CD4-positive, alpha-beta T cell (primary cell): ENCODE results near the gene ANO10. TPM values are rescaled to one million over a fixed set of nuclear protein-coding genes. Genes with fewer than 3 reads are reported as not detected.
A peak's percentile ranks its signal among the peaks of the same experiment; 100 is the strongest.

ENCODE experiments used
- ATAC-seq: fragments of 200-7000 bp; cut with Tn5 transposase; one replicate; pipeline ENCODE4 v1.10.0; 2022; ENCODE audit warnings: mild to moderate bottlenecking; ENCODE audit not compliant: poor library complexity
- CTCF ChIA-PET: fragments of 350-600 bp; sonication (Branson Sonifier 250); formaldehyde crosslinking; loops from one replicate; lab custom pipeline; 2021; ENCODE audit warnings: antibody characterized with exemption, inconsistent platforms; lab: Charles Lee
- POLR2A ChIA-PET: fragments of 350-600 bp; sonication (Branson Sonifier 250); formaldehyde crosslinking; loops from one replicate; lab custom pipeline; 2021; ENCODE audit warnings: antibody characterized with exemption, inconsistent platforms; lab: Charles Lee
- DNase-seq, 14 experiments: peaks; one replicate each; pipeline ENCODE4 v3.0.0-alpha.2; 2013 to 2020; ENCODE audit warnings: mixed read lengths in 2 of 14
- H3K27ac ChIP-seq, 2 donors: one replicate each; pipeline versions ENCODE4 v1.5.1 to v1.7.0; 2013; ENCODE audit warnings: low read length in 2 of 2, low read depth in 1 of 2, mild to moderate bottlenecking in 1 of 2
- H3K27me3 ChIP-seq, 2 experiments: 1 replicate in 1 of 2; 2 replicates in 1 of 2; pipeline versions ENCODE4 v1.6.1 to v1.7.0; 2013; ENCODE audit warnings: low read length in 2 of 2, control low read depth in 1 of 2, mild to moderate bottlenecking in 1 of 2, moderate library complexity in 1 of 2; ENCODE audit not compliant: insufficient read depth in 2 of 2, control insufficient read depth in 1 of 2
- H3K36me3 ChIP-seq: one replicate; pipeline ENCODE4 v1.6.1; 2013; ENCODE audit warnings: low read length, control low read depth; ENCODE audit not compliant: insufficient read depth
- H3K4me1 ChIP-seq: one replicate; pipeline ENCODE4 v1.6.1; 2013; ENCODE audit warnings: low read length, control low read depth; ENCODE audit not compliant: insufficient read depth
- H3K4me3 ChIP-seq: one replicate; pipeline ENCODE4 v1.5.1; 2013; ENCODE audit warnings: mild to moderate bottlenecking, low read length, moderate library complexity
- H3K9me3 ChIP-seq, 2 experiments: 1 replicate in 1 of 2; 2 replicates in 1 of 2; pipeline versions ENCODE4 v1.6.1 to v1.7.0; 2013; ENCODE audit warnings: low read length in 2 of 2, mild to moderate bottlenecking in 2 of 2, control low read depth in 1 of 2, moderate library complexity in 1 of 2; ENCODE audit not compliant: control insufficient read depth in 1 of 2, insufficient read depth in 1 of 2
- H3K27ac Mint-ChIP-seq: one replicate; pipeline ENCODE4 v1.8.0; 2020; ENCODE audit warnings: mixed read lengths
- H3K27me3 Mint-ChIP-seq: one replicate; pipeline ENCODE4 v1.8.0; 2021; ENCODE audit warnings: mixed read lengths
- H3K36me3 Mint-ChIP-seq: one replicate; pipeline ENCODE4 v1.8.0; 2021; ENCODE audit warnings: low read depth, mixed read lengths
- H3K4me1 Mint-ChIP-seq: one replicate; pipeline ENCODE4 v1.8.0; 2021; ENCODE audit warnings: low read depth, mixed read lengths
- H3K4me3 Mint-ChIP-seq: one replicate; pipeline ENCODE4 v1.8.0; 2020; ENCODE audit warnings: mild to moderate bottlenecking, mixed read lengths
- H3K9me3 Mint-ChIP-seq: one replicate; pipeline ENCODE4 v1.8.0; 2020; ENCODE audit warnings: mixed read lengths
- CTCF ChIP-seq: fragments of 200-600 bp; IDR thresholded peaks from one replicate; pipeline ENCODE4 v1.8.0; 2022; ENCODE audit warnings: antibody characterized with exemption, mild to moderate bottlenecking
- intact Hi-C, 2 experiments: fragments of 100-400 bp; cut with DNase I in 1 of 2; cut with micrococcal nuclease in 1 of 2; formaldehyde crosslinking; loops; one replicate each; pipeline versions ENCODE4 v1.15.1 to v1.9.0; 2023 to 2025; cut with DNase I, micrococcal nuclease
- total RNA-seq, 174 experiments: library from RNA in 2 of 174; stranded (reverse) in 2 of 174; gene quantifications; one replicate each; pipeline ENCODE4 v1.2.3 and lab custom pipeline; 2021 to 2026

The ANO10 gene
- total RNA-seq, 2 experiments from 2014 or later, result 6.9 to 8.0 TPM

- CTCF ChIA-PET, result no interaction called here
- intact Hi-C loops, result loop anchor here in 1 of 2 experiments (10.0 kb wide), 4 partner anchors 127 to 1123 kb away; partner anchors contain the start of genes POMGNT2, SS18L2 and VIPR1
- Mint-ChIP-seq H3K4me1 (peaks cover 7% of the 10 kb centered on the region), H3K27me3 (peaks cover 22% of the 10 kb centered on the region), H3K4me3 (no peak overlapping the region), H3K27ac (no peak overlapping the region), H3K36me3 (no peaks in the 10 kb centered on the region), H3K9me3 (no peaks in the 10 kb centered on the region)
- H3K27ac ChIP-seq, result no peak overlapping the region
- DNase-seq (peak in 3 of 14 experiments; percentile 7 to 28 (median 18)), ATAC-seq (no peak)
- peaks cover 12% of the 10 kb centered on the region for H3K4me1 ChIP-seq
- no peaks in the 10 kb centered on the region for H3K27me3 ChIP-seq
- POLR2A ChIA-PET, result interaction anchor here (0.6 kb wide), 1 partner anchor 279 kb away, joined by 3 read pairs; no protein-coding TSS in a partner anchor
- no peak overlapping the region for H3K4me3 ChIP-seq
- H3K36me3 ChIP-seq, result no peaks in the 10 kb centered on the region
- H3K9me3 ChIP-seq, result no peaks in the 10 kb centered on the region
- no peak for TF ChIP-seq CTCF
These were observed 5.5 kb upstream of the ANO10 start for GRCh38 chr3:43627360-43627759.

DNA sequence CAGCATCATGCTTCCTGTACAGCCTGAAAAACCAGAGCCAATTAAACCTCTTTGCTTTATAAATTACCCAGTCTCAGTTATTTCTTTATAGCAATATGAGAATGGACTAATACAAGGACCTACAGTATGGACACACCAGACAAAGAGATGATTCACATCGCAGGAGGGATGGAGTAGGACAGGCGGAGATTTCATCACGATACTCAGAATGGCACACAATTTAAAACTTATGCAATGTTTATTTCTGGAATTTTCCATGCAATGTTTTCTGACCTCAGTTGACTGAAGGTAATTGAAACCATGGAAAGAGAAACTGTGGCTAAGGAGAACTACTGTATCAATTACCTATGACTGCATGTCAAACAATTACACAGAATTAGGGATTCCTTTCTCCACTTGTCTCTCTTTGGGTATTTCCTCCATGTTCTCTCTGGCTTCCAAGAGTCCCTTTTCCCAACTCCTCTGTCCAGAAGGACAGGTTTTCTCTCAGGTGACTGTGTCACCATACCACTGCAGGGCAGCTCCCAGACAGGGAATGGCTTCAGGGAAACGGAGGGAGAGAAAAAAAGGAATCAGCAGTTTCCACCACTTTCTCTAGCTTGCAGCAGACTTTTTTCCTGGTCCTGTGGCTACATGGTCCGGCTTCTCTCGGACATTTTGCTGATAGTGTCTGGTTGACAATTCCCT lies 3.0 kb upstream of the ANO10 start:
- intact Hi-C loops, result loop anchor here (2.0 to 10.0 kb wide), 9 partner anchors 64 to 1667 kb away; partner anchors contain the start of genes ABHD5 (in 1 of the 2), KIAA1143 (in 1 of the 2), KIF15 (in 1 of the 2) and POMGNT2 (in 1 of the 2)
- H3K27ac ChIP-seq, result no peak overlapping the region
- no peak for ATAC-seq
- H3K4me1 ChIP-seq, result peaks cover 23% of the 10 kb centered on the region
- no peaks in the 10 kb centered on the region for H3K27me3 ChIP-seq
- POLR2A ChIA-PET, result no interaction called here
- no peak overlapping the region for H3K27ac Mint-ChIP-seq
- no peaks in the 10 kb centered on the region for H3K36me3 ChIP-seq
- no peak for TF ChIP-seq CTCF
- peaks cover 5% of the 10 kb centered on the region for H3K27me3 Mint-ChIP-seq
- H3K4me3 ChIP-seq, result no peak overlapping the region
- no peaks in the 10 kb centered on the region for H3K9me3 ChIP-seq
- peak overlapping the region; percentile 27 for H3K4me3 Mint-ChIP-seq
- DNase-seq, result no peak
- peaks cover 21% of the 10 kb centered on the region for H3K4me1 Mint-ChIP-seq
- no peaks in the 10 kb centered on the region for H3K36me3 Mint-ChIP-seq
- CTCF ChIA-PET, result no interaction called here
- H3K9me3 Mint-ChIP-seq, result no peaks in the 10 kb centered on the region

DNA sequence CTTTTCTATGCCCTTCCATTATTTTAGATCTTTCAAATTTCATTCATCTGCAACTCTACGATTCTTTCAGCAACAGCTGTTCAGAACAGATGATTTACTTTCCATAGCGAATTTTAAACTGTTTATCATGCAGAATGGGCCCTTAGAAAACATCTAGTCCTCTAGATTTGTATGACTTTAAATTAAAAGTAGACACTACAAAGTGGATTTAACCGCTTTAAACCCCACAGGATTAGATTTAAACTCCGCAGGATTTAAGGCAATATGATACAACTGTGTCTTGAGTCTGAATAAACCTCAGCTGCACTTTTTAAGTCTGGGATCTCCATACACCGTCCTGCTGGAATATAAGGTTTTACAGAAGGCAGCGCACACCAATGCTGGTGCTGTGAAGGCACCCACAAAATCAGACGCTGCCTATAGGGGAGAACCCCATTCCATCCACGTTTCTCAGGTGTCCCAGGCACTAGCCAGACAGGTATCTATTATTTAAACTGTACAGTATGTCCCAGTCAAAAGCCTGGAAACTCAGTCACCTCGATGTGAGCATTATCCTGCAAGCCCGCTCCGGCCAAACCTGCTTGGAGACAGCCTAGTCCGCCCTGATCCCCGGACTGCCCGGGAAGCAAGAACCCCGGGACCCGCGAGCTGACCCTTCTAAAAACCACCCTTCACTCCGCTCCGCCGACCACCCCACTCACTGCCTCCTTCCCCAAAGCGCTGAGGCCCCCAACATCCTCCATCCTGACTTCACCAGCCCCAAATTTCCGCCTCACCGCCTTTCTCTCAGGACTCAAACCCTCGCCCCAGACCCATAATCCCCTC lies 768 bp downstream of the ANO10 start:
- H3K4me3 Mint-ChIP-seq, result peak overlapping the region; percentile 86
- ChIA-PET POLR2A (interaction anchor here (0.6 to 1.7 kb wide), 5 partner anchors 9 to 80 kb away, joined by 3 to 12 read pairs (median 4); partner anchors contain the start of gene ABHD5), CTCF (no interaction called here)
- Histone ChIP-seq H3K4me1 (peaks cover 16% of the 10 kb centered on the region), H3K4me3 (peak overlapping the region; percentile 68), H3K9me3 (no peaks in the 10 kb centered on the region), H3K27me3 (no peaks in the 10 kb centered on the region), H3K27ac (no peak overlapping the region), H3K36me3 (no peaks in the 10 kb centered on the region)
- H3K27me3 Mint-ChIP-seq, result no peaks in the 10 kb centered on the region
- H3K9me3 Mint-ChIP-seq, result no peaks in the 10 kb centered on the region
- H3K4me1 Mint-ChIP-seq, result peaks cover 21% of the 10 kb centered on the region
- no peak for TF ChIP-seq CTCF
- peak overlapping the region; percentile 29 for H3K27ac Mint-ChIP-seq
- ATAC-seq, result no peak
- intact Hi-C loops, result loop anchor here (5.0 to 10.0 kb wide), 8 partner anchors 71 to 1664 kb away; partner anchors contain the start of genes ABHD5 (in 1 of the 2), KIAA1143 (in 1 of the 2), KIF15 (in 1 of the 2) and POMGNT2 (in 1 of the 2)
- peak in 3 of 14 experiments; percentile 6 to 15 (median 7) for DNase-seq
- no peaks in the 10 kb centered on the region for H3K36me3 Mint-ChIP-seq
